ENCODE data around the gene PLEKHH3.

PLEKHH3 gene

DNA sequence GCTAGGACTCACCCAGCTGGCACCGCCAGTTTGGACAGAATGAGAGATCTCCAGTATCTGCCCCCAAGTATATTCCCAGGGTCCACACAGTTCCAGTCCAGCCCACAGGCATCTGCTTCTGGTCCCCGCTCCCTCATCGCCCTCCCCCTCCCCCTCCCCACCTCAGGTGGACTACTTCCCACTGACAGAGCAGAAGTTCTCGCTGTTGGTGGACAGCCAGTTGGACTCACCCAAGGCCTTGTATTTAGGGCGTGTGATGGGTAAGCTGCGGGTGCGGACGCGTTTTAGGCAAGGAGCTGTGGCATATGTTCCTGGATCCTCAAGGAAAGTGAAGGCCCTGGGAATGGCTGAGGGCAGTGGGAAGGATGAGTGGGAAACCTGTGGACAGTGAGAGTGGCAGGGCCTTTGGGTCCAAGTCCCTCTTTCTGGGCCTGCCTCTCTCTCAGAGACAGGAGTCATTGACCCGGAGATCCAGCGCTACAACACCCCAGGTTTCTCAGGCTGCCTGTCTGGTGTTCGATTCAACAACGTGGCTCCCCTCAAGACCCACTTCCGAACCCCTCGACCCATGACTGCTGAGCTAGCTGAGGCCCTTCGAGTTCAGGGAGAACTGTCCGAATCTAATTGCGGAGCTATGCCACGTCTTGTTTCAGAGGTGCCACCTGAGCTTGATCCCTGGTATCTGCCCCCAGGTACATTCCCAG lies 20.5 kb upstream of the PLEKHH3 start:
- Histone ChIP-seq H3K9ac (no peak overlapping the region), H3K79me2 (no peaks in the 10 kb centered on the region), H3K4me2 (ENCODE audit: low read length) (no peak overlapping the region), H3K4me1 (no peaks in the 10 kb centered on the region), H3K9me3 (ENCODE audit: control insufficient read depth, low read length) (no peaks in the 10 kb centered on the region), H3K27me3 (ENCODE audit: control insufficient read depth, insufficient read depth, low read length) (no peaks in the 10 kb centered on the region), H3K4me3 (ENCODE audit: low read depth, low read length) (no peak overlapping the region), H3K36me3 (ENCODE audit: control insufficient read depth, insufficient read depth, low read length) (no peaks in the 10 kb centered on the region), H3K27ac (no peak overlapping the region), H2AFZ (no peak overlapping the region)
- TF ChIP-seq, protein P1, sequence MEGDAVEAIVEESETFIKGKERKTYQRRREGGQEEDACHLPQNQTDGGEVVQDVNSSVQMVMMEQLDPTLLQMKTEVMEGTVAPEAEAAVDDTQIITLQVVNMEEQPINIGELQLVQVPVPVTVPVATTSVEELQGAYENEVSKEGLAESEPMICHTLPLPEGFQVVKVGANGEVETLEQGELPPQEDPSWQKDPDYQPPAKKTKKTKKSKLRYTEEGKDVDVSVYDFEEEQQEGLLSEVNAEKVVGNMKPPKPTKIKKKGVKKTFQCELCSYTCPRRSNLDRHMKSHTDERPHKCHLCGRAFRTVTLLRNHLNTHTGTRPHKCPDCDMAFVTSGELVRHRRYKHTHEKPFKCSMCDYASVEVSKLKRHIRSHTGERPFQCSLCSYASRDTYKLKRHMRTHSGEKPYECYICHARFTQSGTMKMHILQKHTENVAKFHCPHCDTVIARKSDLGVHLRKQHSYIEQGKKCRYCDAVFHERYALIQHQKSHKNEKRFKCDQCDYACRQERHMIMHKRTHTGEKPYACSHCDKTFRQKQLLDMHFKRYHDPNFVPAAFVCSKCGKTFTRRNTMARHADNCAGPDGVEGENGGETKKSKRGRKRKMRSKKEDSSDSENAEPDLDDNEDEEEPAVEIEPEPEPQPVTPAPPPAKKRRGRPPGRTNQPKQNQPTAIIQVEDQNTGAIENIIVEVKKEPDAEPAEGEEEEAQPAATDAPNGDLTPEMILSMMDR (IDR thresholded peaks at IDR 0.05) = no peak

DNA sequence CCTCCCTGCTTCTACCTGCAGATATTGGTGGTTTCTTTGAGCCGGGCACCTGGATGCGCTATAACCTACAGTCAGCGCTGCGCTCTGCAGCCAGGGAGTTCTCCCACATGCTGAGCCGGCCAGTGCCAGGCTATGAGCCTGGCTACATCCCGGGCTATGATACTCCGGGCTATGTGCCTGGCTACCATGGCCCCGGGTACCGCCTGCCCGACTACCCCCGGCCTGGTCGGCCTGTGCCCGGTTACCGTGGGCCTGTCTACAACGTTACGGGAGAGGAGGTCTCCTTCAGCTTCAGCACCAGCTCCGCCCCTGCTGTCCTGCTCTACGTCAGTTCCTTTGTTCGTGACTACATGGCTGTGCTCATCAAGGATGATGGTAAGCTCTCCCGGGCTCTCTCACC lies 18.7 kb upstream of the PLEKHH3 start:
- Histone ChIP-seq H3K36me3 (ENCODE audit: control insufficient read depth, insufficient read depth, low read length) (no peaks in the 10 kb centered on the region), H3K9me3 (ENCODE audit: control insufficient read depth, low read length) (no peaks in the 10 kb centered on the region), H3K4me2 (ENCODE audit: low read length) (no peak overlapping the region), H3K9ac (no peak overlapping the region), H3K4me3 (ENCODE audit: low read depth, low read length) (no peak overlapping the region), H3K79me2 (no peaks in the 10 kb centered on the region), H2AFZ (no peak overlapping the region), H3K27ac (no peak overlapping the region), H3K27me3 (ENCODE audit: control insufficient read depth, insufficient read depth, low read length) (no peaks in the 10 kb centered on the region), H3K4me1 (no peaks in the 10 kb centered on the region)
- TF ChIP-seq, protein P1 (IDR thresholded peaks at IDR 0.05) = no peak

DNA sequence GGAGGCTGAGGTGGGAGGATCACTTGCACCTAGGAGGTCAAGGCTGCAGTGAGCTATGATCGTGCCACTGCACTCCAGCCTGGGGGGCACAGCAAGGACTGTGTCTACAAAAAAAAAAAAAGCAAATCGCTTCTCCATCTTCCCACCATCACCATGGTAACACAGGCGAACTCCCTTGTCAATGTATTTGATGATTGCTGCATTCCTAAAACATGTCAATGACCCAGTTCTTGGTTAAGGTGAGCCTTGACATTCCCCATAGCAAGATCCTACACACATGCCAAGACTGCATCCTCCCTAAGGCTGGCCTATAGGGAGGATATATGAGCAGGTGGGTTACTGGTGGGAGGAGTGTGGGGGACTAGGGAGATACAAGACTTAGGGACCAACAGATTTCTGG lies 17.7 kb upstream of the PLEKHH3 start:
- TF ChIP-seq, protein P1 (IDR thresholded peaks at IDR 0.05) = no peak
- Histone ChIP-seq H3K4me1 (no peaks in the 10 kb centered on the region), H3K9me3 (ENCODE audit: control insufficient read depth, low read length) (no peaks in the 10 kb centered on the region), H3K79me2 (no peaks in the 10 kb centered on the region), H3K4me3 (ENCODE audit: low read depth, low read length) (no peak overlapping the region), H3K36me3 (ENCODE audit: control insufficient read depth, insufficient read depth, low read length) (no peaks in the 10 kb centered on the region), H2AFZ (no peak overlapping the region), H3K27ac (no peak overlapping the region), H3K9ac (no peak overlapping the region), H3K4me2 (ENCODE audit: low read length) (no peak overlapping the region), H3K27me3 (ENCODE audit: control insufficient read depth, insufficient read depth, low read length) (no peaks in the 10 kb centered on the region)

DNA sequence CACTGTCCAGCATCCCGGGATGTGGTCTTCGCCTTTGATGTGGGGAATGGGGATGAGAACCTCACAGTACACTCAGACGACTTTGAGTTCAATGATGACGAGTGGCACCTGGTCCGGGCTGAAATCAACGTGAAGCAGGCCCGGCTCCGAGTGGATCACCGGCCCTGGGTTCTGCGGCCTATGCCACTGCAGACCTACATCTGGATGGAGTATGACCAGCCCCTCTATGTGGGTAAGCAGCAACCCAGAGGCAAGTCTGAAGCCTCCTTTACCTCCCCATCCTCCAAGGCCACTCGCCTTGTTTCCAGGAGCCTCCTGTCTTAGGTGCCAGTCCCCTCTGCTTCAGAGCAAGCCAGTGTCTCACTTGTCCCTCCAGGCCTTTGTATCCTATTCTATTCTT lies 15.7 kb upstream of the PLEKHH3 start:
- Histone ChIP-seq H3K4me1 (no peaks in the 10 kb centered on the region), H3K36me3 (ENCODE audit: control insufficient read depth, insufficient read depth, low read length) (no peaks in the 10 kb centered on the region), H3K9ac (no peak overlapping the region), H3K4me2 (ENCODE audit: low read length) (no peak overlapping the region), H3K79me2 (no peaks in the 10 kb centered on the region), H3K27me3 (ENCODE audit: control insufficient read depth, insufficient read depth, low read length) (no peaks in the 10 kb centered on the region), H3K4me3 (ENCODE audit: low read depth, low read length) (no peak overlapping the region), H3K9me3 (ENCODE audit: control insufficient read depth, low read length) (no peaks in the 10 kb centered on the region), H2AFZ (no peak overlapping the region), H3K27ac (no peak overlapping the region)
- TF ChIP-seq, protein P1 (IDR thresholded peaks at IDR 0.05) = no peak

DNA sequence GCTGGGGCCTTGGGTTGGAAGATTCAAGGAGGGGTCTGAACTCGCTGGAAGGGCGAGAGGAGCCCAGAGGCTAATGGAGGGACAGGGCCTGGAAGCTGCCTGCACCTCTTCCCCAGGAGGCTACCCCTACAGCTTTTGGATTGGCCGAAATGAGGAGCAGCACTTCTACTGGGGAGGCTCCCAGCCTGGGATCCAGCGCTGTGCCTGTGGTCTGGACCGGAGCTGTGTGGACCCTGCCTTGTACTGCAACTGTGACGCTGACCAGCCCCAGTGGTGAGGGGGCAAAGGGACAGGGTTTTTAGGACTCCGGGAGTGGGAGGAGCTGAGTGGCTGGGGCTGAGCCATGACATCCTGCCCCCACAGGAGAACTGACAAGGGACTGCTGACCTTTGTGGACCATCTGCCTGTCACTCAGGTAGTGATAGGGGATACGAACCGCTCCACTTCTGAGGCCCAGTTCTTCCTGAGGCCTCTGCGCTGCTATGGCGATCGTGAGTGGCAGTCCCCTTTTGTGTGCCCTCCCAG lies 14.3 kb upstream of the PLEKHH3 start:
- Histone ChIP-seq H3K9me3 (ENCODE audit: control insufficient read depth, low read length) (no peaks in the 10 kb centered on the region), H3K27me3 (ENCODE audit: control insufficient read depth, insufficient read depth, low read length) (no peaks in the 10 kb centered on the region), H3K4me1 (no peaks in the 10 kb centered on the region), H3K27ac (no peak overlapping the region), H2AFZ (no peak overlapping the region), H3K4me3 (ENCODE audit: low read depth, low read length) (no peak overlapping the region), H3K4me2 (ENCODE audit: low read length) (no peak overlapping the region), H3K79me2 (no peaks in the 10 kb centered on the region), H3K9ac (no peak overlapping the region), H3K36me3 (ENCODE audit: control insufficient read depth, insufficient read depth, low read length) (no peaks in the 10 kb centered on the region)
- TF ChIP-seq, protein P1 (IDR thresholded peaks at IDR 0.05) = no peak

Measured in parathyroid adenoma (tissue), 2 donors.